ENCODE data around the gene USP25.

USP25 gene

DNA sequence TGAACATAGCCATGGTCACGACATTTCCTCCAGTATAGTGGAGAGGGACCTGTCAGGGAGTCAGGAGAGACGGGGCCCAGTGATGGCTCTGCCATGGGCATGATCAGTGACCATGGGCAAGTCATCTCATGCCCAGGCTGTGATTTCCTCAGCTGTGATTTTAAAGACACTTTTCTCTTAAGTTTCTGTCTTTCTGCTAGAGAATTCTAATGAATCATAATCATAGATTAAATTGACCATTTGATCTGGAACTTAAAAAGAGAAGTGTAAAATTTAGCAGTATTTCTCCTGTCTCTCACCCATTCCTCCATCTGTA is 112.7 kb downstream of the USP25 start:
- no peak overlapping the region for H3K27ac ChIP-seq
- no peaks in the 10 kb centered on the region for H3K27me3 ChIP-seq (ENCODE audit: insufficient read depth, low read depth)
- H3K79me2 ChIP-seq (ENCODE audit: insufficient read depth, low read depth) = no peaks in the 10 kb centered on the region
- no peak overlapping the region for H3K4me3 ChIP-seq (IDR thresholded peaks at IDR 0.05; ENCODE audit: insufficient read depth, low read depth, low read length)
- no peak overlapping the region for H3K9ac ChIP-seq
- H3K36me3 ChIP-seq (ENCODE audit: insufficient read depth) = no peaks in the 10 kb centered on the region
- no peaks in the 10 kb centered on the region for H4K20me1 ChIP-seq (ENCODE audit: insufficient read depth)
- no peaks in the 10 kb centered on the region for H3K4me1 ChIP-seq (ENCODE audit: low read depth, poor library complexity, severe bottlenecking)
- TF ChIP-seq, protein P1, sequence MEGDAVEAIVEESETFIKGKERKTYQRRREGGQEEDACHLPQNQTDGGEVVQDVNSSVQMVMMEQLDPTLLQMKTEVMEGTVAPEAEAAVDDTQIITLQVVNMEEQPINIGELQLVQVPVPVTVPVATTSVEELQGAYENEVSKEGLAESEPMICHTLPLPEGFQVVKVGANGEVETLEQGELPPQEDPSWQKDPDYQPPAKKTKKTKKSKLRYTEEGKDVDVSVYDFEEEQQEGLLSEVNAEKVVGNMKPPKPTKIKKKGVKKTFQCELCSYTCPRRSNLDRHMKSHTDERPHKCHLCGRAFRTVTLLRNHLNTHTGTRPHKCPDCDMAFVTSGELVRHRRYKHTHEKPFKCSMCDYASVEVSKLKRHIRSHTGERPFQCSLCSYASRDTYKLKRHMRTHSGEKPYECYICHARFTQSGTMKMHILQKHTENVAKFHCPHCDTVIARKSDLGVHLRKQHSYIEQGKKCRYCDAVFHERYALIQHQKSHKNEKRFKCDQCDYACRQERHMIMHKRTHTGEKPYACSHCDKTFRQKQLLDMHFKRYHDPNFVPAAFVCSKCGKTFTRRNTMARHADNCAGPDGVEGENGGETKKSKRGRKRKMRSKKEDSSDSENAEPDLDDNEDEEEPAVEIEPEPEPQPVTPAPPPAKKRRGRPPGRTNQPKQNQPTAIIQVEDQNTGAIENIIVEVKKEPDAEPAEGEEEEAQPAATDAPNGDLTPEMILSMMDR (conservative IDR thresholded peaks at IDR 0.05; ENCODE audit: low read depth, low read length) = no peak
- no peak overlapping the region for H2AFZ ChIP-seq (ENCODE audit: low read depth)
- no peak overlapping the region for H3K4me2 ChIP-seq

DNA sequence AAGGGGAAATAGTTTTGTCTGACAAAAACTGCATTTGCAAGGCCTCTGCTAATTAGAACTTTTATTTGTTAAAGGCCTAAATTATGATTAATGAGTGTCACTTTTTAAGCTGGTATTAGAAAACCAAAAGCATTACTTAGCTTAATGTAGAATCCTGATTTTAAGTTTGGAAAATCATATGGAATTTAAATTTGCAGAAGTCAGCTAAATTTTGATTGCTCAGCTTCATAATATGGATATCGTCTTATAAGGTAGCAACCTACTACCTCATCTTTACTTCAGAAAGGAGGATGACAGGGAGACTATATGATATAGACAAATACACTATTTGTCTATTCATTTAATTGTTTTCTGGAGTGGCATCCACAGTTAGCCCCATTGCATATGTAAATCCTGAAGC is 114.0 kb downstream of the USP25 start:
- no peaks in the 10 kb centered on the region for H3K27me3 ChIP-seq (ENCODE audit: insufficient read depth, low read depth)
- H3K79me2 ChIP-seq (ENCODE audit: insufficient read depth, low read depth) = no peaks in the 10 kb centered on the region
- H4K20me1 ChIP-seq (ENCODE audit: insufficient read depth) = no peaks in the 10 kb centered on the region
- H3K4me3 ChIP-seq (IDR thresholded peaks at IDR 0.05; ENCODE audit: insufficient read depth, low read depth, low read length) = no peak overlapping the region
- TF ChIP-seq, protein P1 (conservative IDR thresholded peaks at IDR 0.05; ENCODE audit: low read depth, low read length) = no peak
- H3K27ac ChIP-seq = no peak overlapping the region
- H3K36me3 ChIP-seq (ENCODE audit: insufficient read depth) = no peaks in the 10 kb centered on the region
- no peak overlapping the region for H3K9ac ChIP-seq
- H3K4me2 ChIP-seq = no peak overlapping the region
- no peak overlapping the region for H2AFZ ChIP-seq (ENCODE audit: low read depth)
- no peaks in the 10 kb centered on the region for H3K4me1 ChIP-seq (ENCODE audit: low read depth, poor library complexity, severe bottlenecking)

- H3K27me3 ChIP-seq (ENCODE audit: insufficient read depth, low read depth) = no peaks in the 10 kb centered on the region
- no peaks in the 10 kb centered on the region; the same call in 1 of the 2 replicates for H3K36me3 ChIP-seq (ENCODE audit: insufficient read depth)
- H3K79me2 ChIP-seq (ENCODE audit: insufficient read depth, low read depth) = no peaks in the 10 kb centered on the region
- H2AFZ ChIP-seq (ENCODE audit: low read depth) = no peak overlapping the region
- no peak overlapping the region for H3K9ac ChIP-seq
- no peak overlapping the region for H3K27ac ChIP-seq
- no peak overlapping the region for H3K4me2 ChIP-seq
- no peak overlapping the region for H3K4me3 ChIP-seq (IDR thresholded peaks at IDR 0.05; ENCODE audit: insufficient read depth, low read depth, low read length)
- no peaks in the 10 kb centered on the region for H4K20me1 ChIP-seq (ENCODE audit: insufficient read depth)
- TF ChIP-seq, protein P1 (conservative IDR thresholded peaks at IDR 0.05; ENCODE audit: low read depth, low read length) = no peak
- no peaks in the 10 kb centered on the region for H3K4me1 ChIP-seq (ENCODE audit: low read depth, poor library complexity, severe bottlenecking)
These were observed 119.1 kb downstream of the USP25 start for GRCh38 chr21:15848634-15849560.

- no peak overlapping the region for H2AFZ ChIP-seq (ENCODE audit: low read depth)
These were observed 120.1 kb downstream of the USP25 start for GRCh38 chr21:15849927-15850326.

More at GRCh38 chr21:15849927-15850326, 120.1 kb downstream of the USP25 start:
- Histone ChIP-seq H3K4me3 (IDR thresholded peaks at IDR 0.05; ENCODE audit: insufficient read depth, low read depth, low read length) (no peak overlapping the region), H3K9ac (no peak overlapping the region), H3K27me3 (ENCODE audit: insufficient read depth, low read depth) (no peaks in the 10 kb centered on the region), H3K4me2 (no peak overlapping the region), H3K36me3 (ENCODE audit: insufficient read depth) (no peaks in the 10 kb centered on the region; the same call in 1 of the 2 replicates), H4K20me1 (ENCODE audit: insufficient read depth) (no peaks in the 10 kb centered on the region), H3K79me2 (ENCODE audit: insufficient read depth, low read depth) (no peaks in the 10 kb centered on the region), H3K27ac (no peak overlapping the region), H3K4me1 (ENCODE audit: low read depth, poor library complexity, severe bottlenecking) (no peaks in the 10 kb centered on the region)
- TF ChIP-seq, protein P1 (conservative IDR thresholded peaks at IDR 0.05; ENCODE audit: low read depth, low read length) = no peak
